Measurements from ENCODE around the gene PAPOLA.

GRCh38 chr14:96598332-96598928, 96.2 kb downstream of the PAPOLA start:
- TF ChIP-seq CTCF (IDR thresholded peaks at IDR 0.05) (no peak), POLR2A (IDR thresholded peaks at IDR 0.05; ENCODE audit: low read depth) (no peak), EP300 (IDR thresholded peaks at IDR 0.05) (no peak), POLR2AphosphoS5 (IDR thresholded peaks at IDR 0.05) (no peak)

Measured in esophagus muscularis mucosa (tissue), 4 donors.